ENCODE results near the gene GPR146.

The GPR146 gene

DNA sequence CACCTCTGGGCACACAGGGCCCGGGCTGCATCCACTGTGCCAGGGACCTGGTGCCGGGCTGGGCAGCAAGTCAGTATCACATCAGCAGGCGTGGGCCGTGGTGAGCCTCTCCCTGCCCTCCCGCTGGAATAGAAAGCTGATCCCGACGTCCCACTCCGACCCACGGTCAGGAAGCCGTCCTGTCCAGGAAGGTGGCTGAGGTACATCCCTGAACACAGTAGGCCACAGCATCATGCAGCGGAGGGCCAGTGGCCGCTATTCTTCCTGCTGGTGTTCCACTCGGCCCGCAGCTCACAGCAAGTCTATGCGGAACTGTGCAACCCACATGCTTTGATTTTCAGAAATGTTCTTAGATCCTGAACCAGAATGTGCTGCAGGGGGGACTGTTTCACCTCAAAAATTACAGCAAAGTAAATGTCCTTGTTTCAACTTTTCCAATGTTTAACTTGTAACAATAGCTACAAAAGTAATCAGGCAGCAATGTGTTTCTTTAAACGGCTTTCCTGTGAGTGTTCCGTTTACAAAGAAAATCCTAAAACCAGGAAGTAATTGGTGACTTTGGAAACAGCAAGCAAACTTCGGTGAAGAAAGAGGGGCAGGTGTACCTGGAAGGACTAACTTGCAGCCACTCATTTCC lies 676 bp upstream of the GPR146 start:
- DNase-seq (ENCODE audit: low read depth): no peak

DNA sequence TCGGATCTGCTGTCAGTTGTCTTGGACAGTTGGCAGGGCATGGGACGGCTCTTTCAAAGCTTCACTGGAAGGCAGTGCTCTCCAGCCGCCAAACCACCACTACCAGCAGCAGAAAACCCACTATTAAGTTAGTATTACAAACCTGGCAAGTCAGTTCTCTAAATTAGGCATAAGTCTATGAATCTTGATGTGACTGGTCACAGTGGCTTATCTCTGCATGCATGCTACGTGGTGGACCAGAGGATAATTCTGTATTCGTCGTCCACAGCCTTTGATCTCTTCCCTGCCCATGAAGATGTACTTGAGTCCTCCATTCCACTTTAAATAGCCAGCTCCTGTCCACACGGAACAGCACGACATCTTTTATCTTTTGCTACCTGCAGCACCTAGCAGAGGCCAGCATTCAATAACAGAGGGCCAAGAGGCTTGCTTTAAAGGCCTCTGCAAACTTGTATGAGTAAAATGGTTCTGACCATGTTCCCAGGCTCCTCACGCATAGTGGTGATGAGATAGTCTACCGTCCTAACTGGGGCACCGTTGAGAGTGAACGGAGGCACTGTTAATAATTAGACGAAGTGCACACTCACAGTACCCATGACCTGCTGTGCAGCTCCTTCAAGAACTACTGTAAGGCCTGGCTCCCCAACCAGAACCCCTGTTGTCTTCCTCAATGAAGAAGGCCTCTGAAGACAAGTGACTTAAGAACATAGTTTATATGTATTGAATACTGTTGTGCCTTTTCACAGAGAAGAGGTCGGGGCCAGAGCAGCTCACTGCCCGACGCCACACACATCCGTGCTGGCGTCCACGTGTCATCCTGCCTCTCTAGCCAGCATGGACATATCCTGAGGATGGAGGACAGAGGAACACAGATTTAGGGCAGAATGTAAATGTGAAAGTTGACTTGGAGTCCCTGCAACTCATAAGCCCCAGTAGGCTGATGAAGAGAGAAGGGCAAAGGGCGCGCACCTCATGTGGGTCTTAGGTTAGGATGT lies 1.0 kb downstream of the GPR146 start:
- no peak for DNase-seq (ENCODE audit: low read depth)

DNA sequence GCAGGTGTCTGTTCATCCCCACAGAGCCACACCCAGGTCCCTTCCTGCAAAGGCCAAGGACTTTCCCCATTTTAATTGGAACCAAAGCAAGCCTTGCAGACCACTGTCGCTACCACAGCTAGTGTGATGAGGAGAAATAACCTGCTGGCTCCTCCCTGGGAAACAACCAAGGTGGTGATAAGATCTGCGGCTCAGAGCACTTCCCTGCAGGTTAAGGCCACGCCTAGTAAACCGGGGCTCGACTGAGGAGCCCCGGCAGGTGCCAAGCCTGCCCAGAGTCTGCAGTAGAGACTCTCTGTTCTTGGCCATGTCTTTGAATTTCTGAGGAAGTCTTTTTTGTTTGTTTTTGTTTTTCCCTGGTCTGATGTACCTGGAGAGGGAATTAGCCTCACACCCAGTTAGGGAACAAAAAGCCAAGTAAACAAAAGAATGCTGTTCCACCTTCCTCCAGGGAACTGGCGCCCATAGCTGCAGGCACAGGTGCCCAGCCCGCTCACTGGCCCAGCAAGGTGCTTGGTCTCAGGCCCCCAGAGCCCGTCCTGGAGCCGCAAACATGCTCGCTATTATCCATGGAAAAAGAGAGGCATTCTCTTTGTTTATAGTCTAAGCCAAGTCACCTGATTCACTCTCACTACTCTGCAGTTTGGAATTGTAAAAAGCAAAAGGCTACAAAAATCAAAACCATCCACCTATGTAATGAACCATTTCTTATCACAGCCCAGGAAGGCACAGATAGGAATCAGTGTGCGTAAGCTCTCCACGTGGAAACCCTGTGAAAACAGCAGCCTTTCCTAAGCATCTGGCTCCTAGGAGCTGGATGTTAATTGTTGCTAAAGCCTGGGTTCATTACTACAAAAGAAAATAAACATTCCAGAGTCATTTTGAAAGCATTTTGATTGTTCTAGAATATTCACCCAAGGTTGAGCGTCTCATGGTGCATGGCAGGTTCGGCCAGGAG lies 2.7 kb downstream of the GPR146 start:
- no peak for DNase-seq (ENCODE audit: low read depth)

DNA sequence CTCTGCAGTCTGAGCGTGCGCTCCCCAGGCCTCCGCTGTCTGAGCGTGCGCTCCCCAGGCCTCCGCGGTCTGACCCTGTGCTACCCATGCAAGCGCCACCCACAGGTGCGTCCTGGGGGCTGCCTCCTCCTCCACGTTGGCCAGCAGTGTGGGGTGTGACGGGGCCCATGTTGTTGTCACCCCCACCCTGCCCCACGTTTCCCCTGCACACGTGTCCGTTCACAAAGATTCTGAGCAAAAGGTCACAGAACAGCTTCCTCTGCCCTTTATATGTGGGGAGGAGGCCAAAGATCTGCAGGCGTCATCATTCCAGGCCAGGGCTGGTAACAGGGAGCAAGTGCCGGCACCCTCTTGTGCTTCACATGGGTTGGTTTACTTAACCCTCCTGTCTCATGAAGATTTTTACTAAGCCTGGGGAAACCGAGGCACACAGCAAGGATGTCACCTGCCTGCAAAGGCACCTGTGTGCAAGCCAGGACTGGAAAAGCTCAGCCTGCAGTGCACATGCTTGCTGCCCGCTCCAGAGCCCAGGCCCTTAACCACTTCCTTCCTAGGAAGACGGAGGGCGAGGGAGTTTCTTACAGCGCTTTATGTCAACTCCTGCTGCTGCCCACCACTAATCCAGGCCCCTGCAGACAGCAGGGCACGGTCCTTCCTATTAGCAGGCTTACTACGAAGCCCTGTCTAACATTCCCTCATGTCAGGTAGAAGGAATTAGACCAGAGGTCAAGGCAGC lies 4.8 kb downstream of the GPR146 start:
- DNase-seq (ENCODE audit: low read depth): no peak

DNA sequence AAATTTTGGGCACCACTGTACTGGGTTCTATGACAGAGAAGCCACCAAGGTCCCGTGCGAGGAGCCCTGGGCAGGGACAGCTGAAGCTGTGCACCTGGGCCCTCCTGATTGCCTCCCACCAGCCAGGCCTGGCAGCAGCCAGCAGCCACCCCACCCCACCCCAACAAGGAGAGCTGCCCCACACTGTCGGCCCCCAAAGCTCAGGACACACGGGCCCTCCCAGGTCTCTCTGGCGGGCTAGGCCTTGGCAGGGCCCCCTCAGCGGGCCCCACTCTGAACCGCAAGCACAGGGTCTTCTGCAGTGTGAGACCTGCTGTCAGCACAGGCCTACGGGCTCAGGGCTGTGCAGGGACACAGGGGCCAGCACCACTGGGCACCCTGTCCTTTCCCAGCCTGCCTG lies 5.5 kb downstream of the GPR146 start:
- no peak for DNase-seq (ENCODE audit: low read depth)

DNA sequence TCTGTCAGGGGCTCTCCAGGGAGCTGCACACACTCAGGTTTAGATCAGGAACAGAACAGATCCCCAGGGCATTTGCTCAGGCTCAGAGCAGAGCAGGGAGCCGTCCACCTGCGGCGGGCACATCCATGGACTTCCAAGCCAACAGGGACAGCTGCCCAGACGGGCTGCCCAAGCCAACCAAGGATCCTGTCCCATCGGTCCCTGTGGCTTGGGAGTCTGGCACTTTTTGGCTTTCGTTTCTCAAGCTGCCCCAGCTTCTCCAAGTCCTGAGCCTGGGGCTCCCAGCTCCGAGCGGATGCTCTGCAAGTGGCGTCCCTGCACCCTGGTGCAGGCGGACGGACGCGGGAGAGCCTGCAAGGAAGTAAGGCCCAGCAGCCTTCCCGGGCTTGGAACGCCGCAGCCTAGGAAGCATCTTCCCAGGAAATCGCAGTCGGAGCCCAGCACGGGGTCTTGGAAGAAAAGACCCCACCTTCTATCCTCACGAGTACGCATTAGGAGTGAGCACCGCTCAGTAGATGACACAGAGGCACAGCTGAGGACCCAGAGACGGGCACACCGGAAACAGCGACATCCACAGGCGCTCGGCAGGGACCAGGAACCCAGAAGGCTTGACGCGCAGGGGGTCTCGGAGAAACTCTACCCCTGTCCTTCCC lies 6.0 kb downstream of the GPR146 start:
- no peak for DNase-seq (ENCODE audit: low read depth)

DNA sequence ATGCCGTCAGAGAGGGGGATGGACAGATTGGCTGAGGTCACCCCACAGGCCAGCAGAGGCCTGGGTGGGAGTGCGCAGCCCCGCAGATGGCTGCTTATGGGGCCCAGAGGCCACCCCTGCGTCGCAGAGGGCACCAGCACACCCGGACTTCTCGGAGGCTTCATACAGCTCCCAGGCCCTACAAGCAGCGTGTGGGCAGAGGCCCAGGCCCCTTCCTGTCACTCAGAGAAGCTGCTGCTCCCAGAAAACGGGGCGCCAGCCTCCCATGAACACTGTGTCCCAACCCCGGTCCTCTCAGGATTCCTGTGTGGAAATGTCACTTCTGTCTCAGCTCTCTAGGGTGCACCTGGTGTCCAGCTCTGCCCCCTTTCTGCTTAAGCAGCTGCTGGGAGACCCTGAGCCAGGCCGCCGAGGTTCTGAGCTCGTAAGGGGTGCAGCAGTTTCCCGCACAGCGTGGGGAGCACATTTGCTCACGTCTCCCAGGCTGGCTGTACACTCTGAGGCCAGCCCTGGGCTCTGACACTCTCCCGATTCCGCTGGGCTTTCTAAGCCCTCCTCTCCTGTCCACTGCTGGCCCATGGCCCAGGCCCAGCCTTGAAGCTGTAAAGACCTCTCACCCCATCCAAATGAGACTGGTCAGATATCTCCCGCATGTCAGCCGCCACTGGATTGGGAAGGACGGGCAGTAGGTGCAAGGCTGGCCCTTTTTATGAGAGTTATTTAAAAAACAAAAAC lies 6.8 kb downstream of the GPR146 start:
- no peak for DNase-seq (ENCODE audit: low read depth)

DNA sequence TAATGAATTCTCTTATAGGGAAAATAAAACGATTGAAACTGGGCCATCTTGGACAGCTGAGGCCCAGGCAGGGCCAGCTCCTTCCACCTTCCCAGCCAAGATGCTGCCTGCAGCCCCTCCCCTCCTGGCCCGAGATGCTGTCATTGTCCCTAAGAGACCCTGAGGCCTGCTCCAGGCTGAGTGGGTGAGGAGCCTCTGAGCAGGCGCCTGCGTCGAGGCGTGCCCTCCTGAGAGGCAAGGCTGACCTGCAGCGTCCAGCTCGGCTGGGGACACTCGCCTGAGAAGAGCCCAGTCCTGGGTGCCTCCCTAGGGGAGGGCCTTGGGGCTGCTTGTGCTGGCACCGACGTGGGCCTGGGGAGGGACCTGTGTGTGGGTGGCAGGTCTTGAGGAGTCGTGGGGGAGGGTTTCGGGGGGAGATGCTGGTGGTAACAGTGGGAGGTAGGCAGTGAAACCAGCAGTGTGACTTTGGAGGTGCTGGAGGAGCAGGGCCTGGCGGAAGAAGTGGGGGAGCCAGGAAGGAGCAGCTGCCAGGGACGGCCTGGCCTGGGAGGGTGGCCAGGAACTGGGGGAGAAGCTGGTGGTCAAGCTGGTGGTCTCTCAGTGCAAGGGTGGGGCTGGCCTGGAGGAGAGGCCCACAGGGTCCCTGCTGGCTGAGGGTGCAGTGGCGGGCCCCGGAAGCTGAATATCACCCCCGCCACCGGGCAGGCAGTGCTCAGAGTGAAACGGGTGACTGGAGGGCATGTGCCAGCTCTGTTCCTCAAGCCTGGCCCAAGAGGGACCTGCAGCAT lies 7.9 kb downstream of the GPR146 start:
- DNase-seq (ENCODE audit: low read depth): no peak

DNA sequence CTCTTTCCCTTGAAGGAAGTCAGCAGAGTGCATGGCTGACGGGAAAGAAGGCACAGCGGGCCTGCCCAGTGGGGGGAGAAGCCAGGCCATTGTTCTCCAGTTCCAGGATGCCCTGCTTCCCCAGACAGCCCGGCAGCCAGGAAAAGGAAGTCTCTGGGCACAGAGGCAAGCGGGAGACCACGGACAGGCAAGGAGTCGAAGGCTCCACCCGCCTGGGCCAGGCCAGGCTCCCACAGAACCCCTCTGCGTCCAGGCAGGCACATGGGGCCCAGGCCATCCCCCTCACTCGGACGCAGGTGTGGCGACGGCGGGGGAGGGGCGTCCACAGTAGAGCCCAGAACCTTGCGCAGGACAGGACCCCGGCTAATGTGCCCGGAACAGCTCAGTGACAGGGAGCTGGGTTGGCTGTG lies 8.7 kb downstream of the GPR146 start:
- DNase-seq (ENCODE audit: low read depth): no peak

DNA sequence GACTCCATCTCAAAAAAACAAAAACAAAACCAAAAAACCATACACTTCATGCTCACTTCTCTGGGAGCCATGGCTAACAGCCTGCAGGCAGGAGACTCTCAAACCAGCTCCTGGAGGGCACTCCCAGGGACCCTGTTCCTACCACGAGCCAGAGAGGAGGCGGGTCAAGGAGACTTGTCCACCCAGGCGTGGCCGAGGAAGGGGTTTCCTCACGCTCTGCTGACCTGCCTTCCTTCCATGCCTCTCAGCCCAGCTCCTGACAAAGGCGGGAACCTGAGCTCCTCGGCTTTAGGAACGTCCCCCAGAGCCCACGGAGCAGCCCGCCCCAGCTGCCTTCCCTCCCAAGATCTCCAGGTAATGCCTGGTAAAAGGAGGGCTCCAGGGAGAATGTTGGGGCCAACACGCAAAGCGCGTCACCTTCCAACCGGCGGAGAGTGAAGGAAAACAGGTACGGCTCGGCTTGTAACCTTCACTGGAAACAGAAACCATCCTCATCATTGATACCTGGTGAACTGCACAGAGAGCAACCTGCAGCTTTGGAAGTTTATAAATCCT lies 9.5 kb downstream of the GPR146 start:
- no peak for DNase-seq (ENCODE audit: low read depth)

DNA sequence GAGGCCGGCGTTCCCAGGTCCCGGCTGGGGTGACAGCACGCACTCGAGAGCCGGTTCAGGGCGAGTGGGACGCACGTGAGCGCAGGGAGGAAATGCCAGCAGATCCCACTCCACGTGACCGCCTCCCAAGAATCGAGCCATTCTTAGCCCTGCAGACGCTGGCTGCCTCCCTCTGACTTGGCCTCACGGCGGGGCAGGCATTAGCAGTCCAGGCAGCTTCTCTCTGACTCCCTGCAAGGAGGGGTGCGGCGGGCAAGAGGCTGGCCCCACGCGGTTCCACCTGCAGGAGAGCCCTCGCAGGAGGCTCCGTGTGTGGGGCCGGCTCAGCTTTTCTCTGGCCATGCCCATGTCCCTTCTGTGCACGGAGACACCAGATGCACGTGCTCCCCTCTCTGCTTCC lies 10.1 kb downstream of the GPR146 start:
- DNase-seq (ENCODE audit: low read depth): no peak

DNA sequence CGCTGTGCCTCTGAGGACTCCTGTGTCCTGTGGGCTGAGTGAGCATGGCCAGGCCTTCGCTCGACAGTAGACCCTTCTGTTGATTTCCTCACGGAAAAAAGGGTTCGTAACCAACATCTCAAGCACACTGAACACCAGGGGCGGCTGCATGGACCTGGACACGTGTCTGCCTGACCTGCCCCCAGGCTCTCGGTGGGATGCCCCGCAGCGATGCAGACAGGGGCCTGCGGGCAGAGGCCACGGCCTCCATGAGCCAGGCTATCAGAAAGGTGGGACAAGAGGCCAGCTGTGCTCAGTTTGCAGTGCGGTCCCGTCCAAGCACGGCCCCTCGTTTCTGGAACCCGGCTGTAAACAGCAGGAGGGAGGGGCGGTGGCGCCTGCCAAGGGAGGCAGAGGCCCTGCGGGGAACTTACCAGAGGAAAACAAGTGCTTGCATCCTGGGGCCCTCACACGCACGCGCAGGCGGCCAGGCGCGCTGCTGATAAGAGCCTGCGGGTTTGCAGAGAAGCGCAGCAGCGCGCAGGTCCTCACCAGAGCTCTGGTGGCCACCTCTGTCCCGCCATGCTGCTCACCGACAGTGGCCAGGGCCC lies 10.6 kb downstream of the GPR146 start:
- DNase-seq (ENCODE audit: low read depth): no peak

DNA sequence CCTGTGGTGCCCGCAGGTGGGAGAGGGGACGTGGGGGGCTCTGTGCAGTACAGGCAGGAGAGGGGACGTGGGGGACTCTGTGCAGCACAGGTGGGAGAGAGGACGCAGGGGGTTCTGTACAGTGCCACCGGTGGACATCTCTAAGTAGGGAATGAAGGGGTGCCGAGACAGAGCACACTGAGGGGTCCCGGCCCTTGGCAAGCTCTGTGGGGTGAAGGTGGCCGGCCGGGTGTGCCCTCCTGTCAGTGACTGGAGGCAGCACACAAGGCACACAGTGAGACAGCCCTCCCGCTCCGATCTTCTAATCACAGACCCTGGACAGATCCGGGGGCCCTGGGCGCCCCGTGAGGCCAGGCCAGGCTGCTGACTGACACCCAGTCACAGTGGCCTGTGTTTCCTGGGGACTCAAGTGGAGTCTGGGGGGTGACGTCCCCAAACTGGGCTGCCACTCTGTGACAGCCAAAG lies 11.2 kb downstream of the GPR146 start:
- no peak for DNase-seq (ENCODE audit: low read depth)

DNA sequence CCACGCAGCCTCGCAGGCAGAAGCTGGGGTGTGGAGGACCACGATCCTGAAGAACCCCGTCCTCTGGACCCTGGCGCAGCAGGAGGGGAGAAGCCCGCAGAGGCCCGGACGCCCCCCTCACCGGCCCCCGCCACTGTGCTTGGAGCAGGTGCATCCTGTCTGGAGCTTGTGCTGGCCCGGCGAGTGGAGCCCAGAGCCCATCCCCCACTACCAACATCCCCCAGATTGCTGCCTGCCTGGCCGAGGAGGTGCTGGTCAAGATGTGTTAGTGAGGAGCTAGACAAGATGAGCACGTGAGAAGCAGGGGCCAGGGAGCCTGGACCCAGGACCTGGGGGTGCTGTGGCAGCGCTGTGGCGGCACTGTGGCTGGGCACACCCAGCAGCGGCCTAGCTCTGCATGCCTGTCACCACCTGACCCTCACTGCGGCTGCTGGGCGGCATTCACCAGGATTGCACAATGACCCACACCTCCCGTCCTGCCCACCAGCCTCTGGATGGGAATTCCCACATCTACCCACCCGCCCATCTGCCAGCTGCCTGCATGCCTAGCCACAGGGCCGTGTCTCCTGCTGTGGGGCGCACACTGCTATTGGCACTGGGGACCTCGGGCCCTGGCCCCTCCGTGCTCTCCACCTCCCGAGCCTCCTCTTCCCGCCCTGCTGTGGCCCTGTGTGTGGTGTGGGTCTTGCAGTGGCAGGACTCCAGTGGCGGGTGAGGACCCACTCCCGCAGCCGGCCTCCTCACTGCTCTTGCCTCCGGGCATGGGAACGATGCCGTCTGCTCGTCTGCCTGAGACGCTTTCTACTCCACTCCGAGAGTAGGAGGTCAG lies 11.8 kb downstream of the GPR146 start:
- DNase-seq (ENCODE audit: low read depth): no peak

DNA sequence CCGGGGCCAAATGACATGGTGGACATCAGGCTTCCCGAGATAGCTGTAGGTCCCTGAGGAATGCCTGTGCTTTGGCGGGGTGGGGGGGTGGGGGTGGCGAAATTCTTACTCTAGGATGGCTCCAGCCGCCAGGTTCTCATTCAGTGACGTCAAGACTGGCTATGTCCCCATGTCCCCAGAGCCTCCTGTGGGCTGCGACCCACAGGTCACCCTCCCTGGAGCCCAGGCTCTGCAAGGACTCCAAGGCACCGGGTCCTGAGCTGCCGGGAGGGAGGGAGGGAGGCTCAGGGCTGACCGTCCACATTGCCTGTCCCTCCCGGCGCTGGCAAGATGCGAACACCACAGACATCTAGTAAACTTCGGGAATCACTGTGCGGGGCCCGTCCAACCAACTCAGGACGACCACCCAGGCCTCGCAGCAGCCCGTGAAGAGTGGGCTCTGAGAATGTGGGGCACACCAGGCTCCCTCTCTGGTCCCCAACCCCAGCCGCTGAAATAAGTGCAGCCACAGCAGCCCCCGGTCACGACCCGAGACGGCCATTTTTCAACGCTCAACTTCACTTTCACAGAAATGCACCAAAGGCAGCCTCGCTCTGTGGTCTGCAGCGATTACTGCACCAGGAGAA lies 12.6 kb downstream of the GPR146 start:
- DNase-seq (ENCODE audit: low read depth): no peak

DNA sequence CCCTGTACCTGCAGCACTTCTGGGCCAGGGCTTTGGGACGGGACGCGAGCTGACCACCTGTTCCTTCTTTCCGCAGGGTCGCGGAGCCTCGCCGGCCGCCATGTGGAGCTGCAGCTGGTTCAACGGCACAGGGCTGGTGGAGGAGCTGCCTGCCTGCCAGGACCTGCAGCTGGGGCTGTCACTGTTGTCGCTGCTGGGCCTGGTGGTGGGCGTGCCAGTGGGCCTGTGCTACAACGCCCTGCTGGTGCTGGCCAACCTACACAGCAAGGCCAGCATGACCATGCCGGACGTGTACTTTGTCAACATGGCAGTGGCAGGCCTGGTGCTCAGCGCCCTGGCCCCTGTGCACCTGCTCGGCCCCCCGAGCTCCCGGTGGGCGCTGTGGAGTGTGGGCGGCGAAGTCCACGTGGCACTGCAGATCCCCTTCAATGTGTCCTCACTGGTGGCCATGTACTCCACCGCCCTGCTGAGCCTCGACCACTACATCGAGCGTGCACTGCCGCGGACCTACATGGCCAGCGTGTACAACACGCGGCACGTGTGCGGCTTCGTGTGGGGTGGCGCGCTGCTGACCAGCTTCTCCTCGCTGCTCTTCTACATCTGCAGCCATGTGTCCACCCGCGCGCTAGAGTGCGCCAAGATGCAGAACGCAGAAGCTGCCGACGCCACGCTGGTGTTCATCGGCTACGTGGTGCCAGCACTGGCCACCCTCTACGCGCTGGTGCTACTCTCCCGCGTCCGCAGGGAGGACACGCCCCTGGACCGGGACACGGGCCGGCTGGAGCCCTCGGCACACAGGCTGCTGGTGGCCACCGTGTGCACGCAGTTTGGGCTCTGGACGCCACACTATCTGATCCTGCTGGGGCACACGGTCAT lies 13.3 kb downstream of the GPR146 start:
- DNase-seq (ENCODE audit: low read depth): no peak

Measured in EH (cell line).